Femur (tissue), 1 donor: ENCODE data around the gene DCUN1D3.
A peak's percentile ranks its signal among the peaks of the same experiment; 100 is the strongest.
"Not testable (repeated sequence)": the region's sequence is repeated elsewhere in the genome, so short reads cannot be mapped to it uniquely, and the experiment has no call there.

ENCODE experiments used
- DNase-seq: peaks from one replicate; pipeline ENCODE4 v3.0.0-alpha.2; 2017

DCUN1D3 gene

GRCh38 chr16:20886320-20886719, 13.8 kb downstream of the DCUN1D3 start:
- no peak for DNase-seq

- DNase-seq, result no peak
These were observed 16.0 kb downstream of the DCUN1D3 start for GRCh38 chr16:20884240-20884556.

- DNase-seq, result no peak
These were observed 16.5 kb downstream of the DCUN1D3 start for GRCh38 chr16:20883554-20884239.

GRCh38 chr16:20881503-20881878, 18.7 kb downstream of the DCUN1D3 start:
- no peak for DNase-seq

- no peak for DNase-seq
These were observed 19.2 kb downstream of the DCUN1D3 start for GRCh38 chr16:20880867-20881502.

- no peak for DNase-seq
These were observed 20.8 kb downstream of the DCUN1D3 start for GRCh38 chr16:20879175-20880040.

GRCh38 chr16:20878682-20879147, 21.4 kb downstream of the DCUN1D3 start:
- no peak for DNase-seq

GRCh38 chr16:20875355-20875650, 24.9 kb downstream of the DCUN1D3 start:
- no peak for DNase-seq

GRCh38 chr16:20874088-20874581, 26.0 kb downstream of the DCUN1D3 start:
- no peak for DNase-seq

GRCh38 chr16:20873331-20873730, 26.8 kb downstream of the DCUN1D3 start:
- no peak for DNase-seq

- DNase-seq, result no peak
These were observed 28.0 kb downstream of the DCUN1D3 start for GRCh38 chr16:20871941-20872815.

- no peak for DNase-seq
These were observed 28.9 kb downstream of the DCUN1D3 start for GRCh38 chr16:20871258-20871657.

GRCh38 chr16:20870122-20870820, 29.9 kb downstream of the DCUN1D3 start:
- no peak for DNase-seq

- DNase-seq, result peak; percentile 74
These were observed 31.3 kb downstream of the DCUN1D3 start for GRCh38 chr16:20868890-20869289.

- DNase-seq, result no peak
These were observed 32.6 kb downstream of the DCUN1D3 start for GRCh38 chr16:20867585-20867984.

- DNase-seq, result no peak
These were observed 33.4 kb downstream of the DCUN1D3 start for GRCh38 chr16:20866801-20867200.

GRCh38 chr16:20866145-20866772, 33.9 kb downstream of the DCUN1D3 start:
- DNase-seq, result no peak

- DNase-seq, result no peak
These were observed 34.6 kb downstream of the DCUN1D3 start for GRCh38 chr16:20865420-20866131.

- DNase-seq, result not testable (repeated sequence)
These were observed 35.8 kb downstream of the DCUN1D3 start for GRCh38 chr16:20864376-20864775.

GRCh38 chr16:20862162-20862960, 37.8 kb downstream of the DCUN1D3 start:
- DNase-seq, result no peak
